ENCODE results near the gene TTC34.

DNA sequence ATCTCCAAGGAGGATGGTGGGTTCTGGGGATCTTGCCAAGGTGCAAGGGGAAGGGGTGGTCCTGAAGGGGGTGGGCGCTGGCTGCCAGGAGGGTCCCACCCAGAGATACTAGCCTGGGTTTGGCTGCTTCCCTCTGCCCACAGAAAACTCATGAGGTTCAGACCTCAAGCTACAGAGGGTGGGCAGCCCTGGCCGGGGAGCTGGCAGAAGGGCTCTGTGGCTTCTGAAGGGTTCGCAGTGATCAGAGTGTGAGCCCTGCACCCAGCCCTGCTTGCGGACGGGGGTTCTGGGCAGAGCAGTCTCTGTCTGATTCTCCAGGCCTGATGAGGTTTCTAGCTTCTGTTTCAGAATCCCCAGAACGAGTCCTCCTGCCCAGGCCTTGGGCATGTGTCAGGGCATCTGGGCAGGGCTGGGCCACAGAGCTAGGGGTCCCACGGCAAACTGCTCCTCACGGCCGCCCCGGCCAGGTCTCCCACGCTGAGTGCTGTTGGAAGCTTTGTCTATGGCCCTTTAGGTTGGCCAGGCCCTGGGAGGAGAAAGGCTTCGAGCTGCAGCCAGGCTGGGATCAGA lies 168.0 kb downstream of the TTC34 start:
- TF ChIP-seq POLR2A (IDR thresholded peaks at IDR 0.05; ENCODE audit: low read length) (no peak), GATA1 (IDR thresholded peaks at IDR 0.05; ENCODE audit: low read depth, low read length) (no peak)
